ENCODE measurements around the gene QRICH1. TPM values are rescaled to one million over a fixed set of nuclear protein-coding genes. Genes with fewer than 3 reads are reported as not detected.

QRICH1 gene
- total and polyA plus RNA-seq, 10 of the 15 experiments (the other 5 are each of a cell fraction or from before 2014, with no cell fraction given) = 22.2 to 116 (median 81.4) TPM

GRCh38 chr3:49093853-49094767 lies at the start of gene QRICH1 (continued):
- TF ChIP-seq ELK1 (IDR thresholded peaks at IDR 0.05; ENCODE audit: low read depth, low read length) (no peak), IRF5 (IDR thresholded peaks at IDR 0.05; ENCODE audit: borderline replicate concordance) (peak; percentile 96), KDM1A (IDR thresholded peaks at IDR 0.05; ENCODE audit: borderline replicate concordance) (no peak), SMARCA5 (IDR thresholded peaks at IDR 0.05) (peak; percentile 60), MTA3 (IDR thresholded peaks at IDR 0.05; ENCODE audit: borderline replicate concordance, low read length) (no peak), CBFB (IDR thresholded peaks at IDR 0.05; ENCODE audit: low read depth) (peak; percentile 100), KLF5 (IDR thresholded peaks at IDR 0.05; ENCODE audit: partially characterized antibody) (peak; percentile 72), REST (IDR thresholded peaks at IDR 0.05; ENCODE audit: low read depth, low read length) (no peak; the same call in 1 of the 2 replicates), BHLHE40 (IDR thresholded peaks at IDR 0.05; ENCODE audit: borderline replicate concordance in 1 of 2, low read depth in 2 of 2, low read length in 1 of 2) (peak in 1 of 2 experiments; percentile 44; a peak in 1 of 4 replicates), CHD2 (IDR thresholded peaks at IDR 0.05; ENCODE audit: borderline replicate concordance, low read depth, low read length) (peak; percentile 100), MYC (IDR thresholded peaks at IDR 0.05; ENCODE audit: insufficient read depth, insufficient read length, insufficient replicate concordance, low read length, severe bottlenecking) (no peak), POU2F2 (IDR thresholded peaks at IDR 0.05; ENCODE audit: borderline replicate concordance, low read depth, low read length) (no peak; the same call in 1 of the 3 replicates), NKRF (conservative IDR thresholded peaks at IDR 0.05) (peak; percentile 94)
